Measurements from ENCODE around the gene COASY.
A peak's percentile ranks its signal among the peaks of the same experiment; 100 is the strongest.

COASY gene

DNA sequence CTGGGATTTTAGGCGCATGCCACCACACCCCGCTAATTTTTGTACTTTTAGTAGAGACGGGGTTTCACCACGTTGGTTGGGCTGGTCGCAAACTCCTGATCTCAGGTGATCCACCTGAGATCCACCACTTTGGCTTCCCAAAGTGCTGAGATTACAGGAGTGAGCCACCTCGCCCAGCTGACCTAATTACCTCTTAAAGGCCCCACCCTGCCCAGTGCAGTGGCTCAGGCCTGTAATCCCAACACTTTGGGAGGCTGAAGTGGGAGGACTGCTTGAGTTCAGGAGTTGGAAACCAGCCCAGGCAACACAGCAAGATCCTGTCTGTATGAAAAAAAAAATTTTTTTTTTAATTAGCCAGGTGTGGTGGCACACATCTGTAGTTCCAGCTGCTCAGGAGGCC is 2.9 kb upstream of the COASY start:
- no peak overlapping the region for H3K27ac ChIP-seq (ENCODE audit: low read length)
- H3K9ac ChIP-seq (ENCODE audit: low read depth, low read length): no peak overlapping the region
- H3K4me3 ChIP-seq (ENCODE audit: low read length): no peak overlapping the region
- H3K27me3 ChIP-seq (ENCODE audit: insufficient read depth, low read length): no peaks in the 10 kb centered on the region
- peaks cover 7% of the 10 kb centered on the region; the same call in 1 of the 2 replicates for H3K4me1 ChIP-seq (ENCODE audit: insufficient read depth, low read length)
- H3K36me3 ChIP-seq (ENCODE audit: insufficient read depth, low read depth, low read length): 0 out of 2 replicates have a peak, but pooled peaks cover 5% of the 10 kb centered on the region
- no peaks in the 10 kb centered on the region for H3K9me3 ChIP-seq (ENCODE audit: insufficient read depth, low read depth, low read length)

DNA sequence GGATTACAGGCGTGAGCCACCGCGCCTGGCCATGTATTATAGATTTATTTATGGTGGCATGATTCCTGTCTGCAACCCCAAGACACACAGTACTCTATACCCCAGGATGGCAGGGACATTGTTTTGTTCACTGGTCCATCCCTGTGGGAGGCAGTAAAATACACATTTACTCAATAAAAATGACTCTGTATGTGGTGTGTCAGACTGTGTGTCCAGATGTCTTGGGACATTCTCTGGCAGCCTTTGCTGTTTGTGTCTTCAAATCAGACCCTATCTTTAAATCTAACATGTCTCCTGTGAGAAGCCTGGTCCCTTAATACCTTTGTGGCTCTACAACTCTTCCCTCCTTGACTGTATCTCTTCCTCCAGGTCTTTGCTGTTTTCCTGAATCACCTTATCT is 1.7 kb upstream of the COASY start:
- Histone ChIP-seq H3K4me1 (ENCODE audit: insufficient read depth, low read length) (peaks cover 7% of the 10 kb centered on the region; the same call in 1 of the 2 replicates), H3K27me3 (ENCODE audit: insufficient read depth, low read length) (no peaks in the 10 kb centered on the region), H3K27ac (ENCODE audit: low read length) (no peak overlapping the region), H3K4me3 (ENCODE audit: low read length) (no peak overlapping the region), H3K9me3 (ENCODE audit: insufficient read depth, low read depth, low read length) (no peaks in the 10 kb centered on the region), H3K36me3 (ENCODE audit: insufficient read depth, low read depth, low read length) (peaks cover 16% of the 10 kb centered on the region), H3K9ac (ENCODE audit: low read depth, low read length) (no peak overlapping the region)

DNA sequence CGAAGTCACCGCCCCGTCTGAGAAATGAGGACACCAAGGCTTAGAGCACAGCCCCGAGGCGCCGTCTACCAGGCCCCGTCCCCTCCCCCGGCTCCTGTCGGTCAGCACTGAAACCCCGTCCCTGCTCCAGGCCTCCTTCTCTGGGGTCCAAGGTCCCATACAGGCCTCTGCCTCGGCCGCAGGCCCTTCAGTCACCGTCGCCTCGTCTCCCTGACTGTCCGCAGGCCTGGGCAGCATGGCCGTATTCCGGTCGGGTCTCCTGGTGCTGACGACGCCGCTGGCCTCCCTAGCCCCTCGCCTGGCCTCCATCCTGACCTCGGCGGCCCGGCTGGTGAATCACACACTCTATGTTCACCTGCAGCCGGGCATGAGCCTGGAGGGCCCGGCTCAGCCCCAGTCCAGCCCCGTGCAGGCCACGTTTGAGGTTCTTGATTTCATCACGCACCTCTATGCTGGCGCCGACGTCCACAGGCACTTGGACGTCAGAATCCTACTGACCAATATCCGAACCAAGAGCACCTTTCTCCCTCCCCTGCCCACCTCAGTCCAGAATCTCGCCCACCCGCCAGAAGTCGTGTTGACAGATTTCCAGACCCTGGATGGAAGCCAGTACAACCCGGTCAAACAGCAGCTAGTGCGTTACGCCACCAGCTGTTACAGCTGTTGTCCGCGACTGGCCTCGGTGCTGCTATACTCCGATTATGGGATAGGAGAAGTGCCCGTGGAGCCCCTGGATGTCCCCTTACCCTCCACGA is 617 bp downstream of the COASY start:
- peak overlapping the region; percentile 89 for H3K9ac ChIP-seq (ENCODE audit: low read depth, low read length)
- no peaks in the 10 kb centered on the region for H3K27me3 ChIP-seq (ENCODE audit: insufficient read depth, low read length)
- no peaks in the 10 kb centered on the region for H3K9me3 ChIP-seq (ENCODE audit: insufficient read depth, low read depth, low read length)
- peaks cover 28% of the 10 kb centered on the region for H3K36me3 ChIP-seq (ENCODE audit: insufficient read depth, low read depth, low read length)
- no peak overlapping the region for H3K27ac ChIP-seq (ENCODE audit: low read length)
- H3K4me1 ChIP-seq (ENCODE audit: insufficient read depth, low read length): peaks cover 7% of the 10 kb centered on the region; the same call in 1 of the 2 replicates
- peak overlapping the region; percentile 79 for H3K4me3 ChIP-seq (ENCODE audit: low read length)

DNA sequence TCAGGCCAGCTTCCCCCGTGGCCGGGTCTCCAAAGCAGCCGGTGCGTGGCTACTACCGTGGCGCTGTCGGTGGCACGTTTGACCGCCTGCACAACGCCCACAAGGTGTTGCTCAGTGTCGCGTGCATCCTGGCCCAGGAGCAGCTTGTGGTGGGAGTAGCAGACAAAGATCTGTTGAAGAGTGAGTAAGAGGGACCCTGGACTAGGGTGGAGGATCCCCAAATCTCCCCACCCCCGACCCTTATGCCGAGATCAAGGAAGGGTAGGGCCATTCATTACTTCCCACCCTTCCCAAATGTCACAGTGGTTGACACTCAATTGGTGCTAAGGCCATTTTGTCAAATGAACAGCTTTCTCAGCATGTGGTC is 1.2 kb downstream of the COASY start:
- H3K9me3 ChIP-seq (ENCODE audit: insufficient read depth, low read depth, low read length): no peaks in the 10 kb centered on the region
- H3K27me3 ChIP-seq (ENCODE audit: insufficient read depth, low read length): no peaks in the 10 kb centered on the region
- peaks cover 28% of the 10 kb centered on the region for H3K36me3 ChIP-seq (ENCODE audit: insufficient read depth, low read depth, low read length)
- H3K4me3 ChIP-seq (ENCODE audit: low read length): peak overlapping the region; percentile 79
- peaks cover 7% of the 10 kb centered on the region; the same call in 1 of the 2 replicates for H3K4me1 ChIP-seq (ENCODE audit: insufficient read depth, low read length)
- H3K9ac ChIP-seq (ENCODE audit: low read depth, low read length): peak overlapping the region; percentile 89; the same call in 1 of the 2 replicates
- H3K27ac ChIP-seq (ENCODE audit: low read length): no peak overlapping the region

DNA sequence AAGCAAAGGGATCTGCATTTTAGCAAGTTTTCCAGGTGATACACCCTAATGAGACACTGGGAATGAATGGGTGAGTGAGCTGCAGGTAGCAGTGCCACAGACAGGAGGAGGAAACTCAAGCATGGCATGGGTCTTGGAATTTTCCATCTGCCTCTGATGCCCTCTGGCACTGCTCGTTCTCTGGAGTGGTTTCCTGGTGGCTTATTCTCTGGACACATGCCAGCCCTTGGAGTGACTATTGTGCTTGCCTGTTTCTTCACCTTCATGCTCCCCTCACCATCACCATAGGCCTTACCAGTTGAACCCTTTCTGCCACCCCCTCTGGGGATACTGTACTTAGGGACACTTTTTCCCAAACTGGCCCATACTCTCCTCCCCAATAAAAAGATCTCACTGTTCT is 1.6 kb downstream of the COASY start:
- Histone ChIP-seq H3K9ac (ENCODE audit: low read depth, low read length) (no peak overlapping the region), H3K4me3 (ENCODE audit: low read length) (peak overlapping the region; percentile 79; the same call in 1 of the 2 replicates), H3K36me3 (ENCODE audit: insufficient read depth, low read depth, low read length) (peaks cover 32% of the 10 kb centered on the region), H3K4me1 (ENCODE audit: insufficient read depth, low read length) (peaks cover 7% of the 10 kb centered on the region; the same call in 1 of the 2 replicates), H3K27me3 (ENCODE audit: insufficient read depth, low read length) (no peaks in the 10 kb centered on the region), H3K9me3 (ENCODE audit: insufficient read depth, low read depth, low read length) (no peaks in the 10 kb centered on the region), H3K27ac (ENCODE audit: low read length) (no peak overlapping the region)

DNA sequence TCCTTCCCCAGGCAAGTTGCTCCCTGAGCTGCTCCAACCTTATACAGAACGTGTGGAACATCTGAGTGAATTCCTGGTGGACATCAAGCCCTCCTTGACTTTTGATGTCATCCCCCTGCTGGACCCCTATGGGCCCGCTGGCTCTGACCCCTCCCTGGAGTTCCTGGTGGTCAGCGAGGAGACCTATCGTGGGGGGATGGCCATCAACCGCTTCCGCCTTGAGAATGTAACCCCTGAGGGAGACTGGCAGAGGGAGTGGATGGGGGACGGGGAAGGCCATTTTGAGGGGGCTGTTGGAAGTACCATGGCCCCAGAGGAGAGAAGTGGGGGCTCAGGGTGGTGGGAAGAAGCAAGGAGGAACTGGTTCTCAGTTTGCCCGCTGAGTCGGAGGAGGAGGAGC is 2.0 kb downstream of the COASY start:
- no peaks in the 10 kb centered on the region for H3K9me3 ChIP-seq (ENCODE audit: insufficient read depth, low read depth, low read length)

DNA sequence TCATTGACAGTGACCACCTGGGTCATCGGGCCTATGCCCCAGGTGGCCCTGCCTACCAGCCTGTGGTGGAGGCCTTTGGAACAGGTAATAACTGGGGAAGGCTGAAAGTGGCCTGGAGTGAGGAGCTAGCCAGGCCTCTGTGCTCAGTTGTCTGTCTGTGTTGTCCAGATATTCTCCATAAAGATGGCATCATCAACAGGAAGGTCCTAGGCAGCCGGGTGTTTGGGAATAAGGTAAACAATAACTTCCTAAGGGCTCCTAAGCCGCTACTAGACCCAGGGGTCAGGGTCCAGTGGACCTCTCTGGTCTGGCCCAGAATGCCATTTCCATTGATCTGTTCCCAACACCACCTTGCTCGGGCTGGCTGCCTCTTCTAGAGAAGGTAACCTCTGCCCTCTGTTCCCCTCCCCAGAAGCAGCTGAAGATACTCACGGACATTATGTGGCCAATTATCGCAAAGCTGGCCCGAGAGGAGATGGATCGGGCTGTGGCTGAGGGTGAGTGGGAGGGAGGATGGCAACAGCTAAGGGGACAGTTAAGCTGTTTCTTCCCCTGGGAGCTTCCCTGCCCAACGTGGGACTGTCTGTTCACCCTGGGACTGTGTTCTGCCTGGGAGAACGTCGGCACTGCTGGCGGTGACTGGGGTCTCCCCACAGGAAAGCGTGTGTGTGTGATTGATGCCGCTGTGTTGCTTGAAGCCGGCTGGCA is 3.0 kb downstream of the COASY start:
- Histone ChIP-seq H3K27me3 (ENCODE audit: insufficient read depth, low read length) (no peaks in the 10 kb centered on the region), H3K4me1 (ENCODE audit: insufficient read depth, low read length) (peaks cover 7% of the 10 kb centered on the region; the same call in 1 of the 2 replicates), H3K27ac (ENCODE audit: low read length) (no peak overlapping the region), H3K9ac (ENCODE audit: low read depth, low read length) (no peak overlapping the region), H3K9me3 (ENCODE audit: insufficient read depth, low read depth, low read length) (no peaks in the 10 kb centered on the region), H3K4me3 (ENCODE audit: low read length) (no peak overlapping the region), H3K36me3 (ENCODE audit: insufficient read depth, low read depth, low read length) (peaks cover 46% of the 10 kb centered on the region)

More for the DNA sequence above, 2.0 kb downstream of the COASY start:
- peaks cover 7% of the 10 kb centered on the region; the same call in 1 of the 2 replicates for H3K4me1 ChIP-seq (ENCODE audit: insufficient read depth, low read length)
- no peak overlapping the region for H3K4me3 ChIP-seq (ENCODE audit: low read length)
- no peak overlapping the region for H3K9ac ChIP-seq (ENCODE audit: low read depth, low read length)
- peaks cover 35% of the 10 kb centered on the region for H3K36me3 ChIP-seq (ENCODE audit: insufficient read depth, low read depth, low read length)
- no peaks in the 10 kb centered on the region for H3K27me3 ChIP-seq (ENCODE audit: insufficient read depth, low read length)
- no peak overlapping the region for H3K27ac ChIP-seq (ENCODE audit: low read length)

DNA sequence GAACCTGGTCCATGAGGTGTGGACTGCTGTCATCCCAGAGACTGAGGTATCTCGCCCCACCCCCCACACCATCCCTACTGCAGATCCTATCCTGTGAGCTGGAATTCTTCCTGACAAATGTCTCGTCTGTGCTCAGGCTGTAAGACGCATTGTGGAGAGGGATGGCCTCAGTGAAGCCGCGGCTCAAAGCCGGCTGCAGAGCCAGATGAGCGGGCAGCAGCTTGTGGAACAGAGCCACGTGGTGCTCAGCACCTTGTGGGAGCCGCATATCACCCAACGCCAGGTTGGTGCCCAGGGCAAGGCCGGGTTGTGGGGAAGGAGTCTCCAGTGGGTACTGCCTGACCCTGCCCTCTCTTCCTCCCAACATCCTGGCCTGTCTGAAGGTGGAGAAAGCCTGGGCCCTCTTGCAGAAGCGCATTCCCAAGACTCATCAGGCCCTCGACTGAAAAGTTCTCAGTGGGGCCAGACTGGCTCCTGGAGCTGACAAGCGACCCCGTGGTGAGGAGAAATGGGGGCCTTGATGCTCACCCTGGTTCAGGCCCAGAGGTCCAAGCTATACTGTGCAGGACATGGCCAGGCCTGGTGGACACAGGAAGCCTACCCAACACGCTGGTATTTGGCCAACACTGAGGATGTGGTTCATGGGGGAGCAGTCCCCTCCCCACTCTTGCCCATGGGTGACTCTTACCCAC is 3.7 kb downstream of the COASY start:
- Histone ChIP-seq H3K36me3 (ENCODE audit: insufficient read depth, low read depth, low read length) (peaks cover 52% of the 10 kb centered on the region), H3K27ac (ENCODE audit: low read length) (no peak overlapping the region), H3K27me3 (ENCODE audit: insufficient read depth, low read length) (no peaks in the 10 kb centered on the region), H3K4me3 (ENCODE audit: low read length) (no peak overlapping the region), H3K4me1 (ENCODE audit: insufficient read depth, low read length) (peaks cover 7% of the 10 kb centered on the region; the same call in 1 of the 2 replicates), H3K9me3 (ENCODE audit: insufficient read depth, low read depth, low read length) (no peaks in the 10 kb centered on the region), H3K9ac (ENCODE audit: low read depth, low read length) (peak overlapping the region; percentile 86; the same call in 1 of the 2 replicates)

DNA sequence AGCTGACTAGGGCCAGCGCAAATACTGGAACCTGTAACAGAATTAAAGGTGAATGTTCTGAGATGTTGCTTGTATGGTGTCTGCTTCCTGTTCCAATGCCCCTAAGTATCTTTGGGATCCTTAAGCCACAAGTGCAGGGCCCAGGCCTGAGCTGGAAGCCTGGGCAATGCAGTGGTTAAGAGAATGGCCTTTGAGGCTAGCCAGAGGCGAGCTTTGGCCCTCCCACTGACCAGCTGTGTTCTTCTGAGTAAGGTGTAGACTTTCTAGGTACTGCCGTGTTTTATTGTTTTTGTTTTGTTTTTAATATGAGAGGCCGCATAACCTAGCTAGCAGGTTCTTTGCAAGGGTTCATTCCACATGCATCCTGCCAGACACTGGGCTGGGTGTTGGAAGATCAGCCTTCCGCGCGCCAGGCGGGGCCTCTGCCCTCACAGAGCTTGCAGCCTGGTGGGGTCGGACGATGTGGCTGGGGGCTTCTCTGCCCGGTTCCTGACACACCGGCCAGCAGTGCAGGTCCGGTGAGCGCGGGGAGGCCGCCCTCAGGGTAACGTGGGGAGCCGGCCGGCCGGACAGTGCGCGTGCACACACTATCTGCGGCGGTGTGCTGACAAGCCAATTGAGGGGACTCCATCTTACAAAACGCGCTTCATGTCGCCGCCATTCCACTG is 4.4 kb downstream of the COASY start:
- H3K36me3 ChIP-seq (ENCODE audit: insufficient read depth, low read depth, low read length): peaks cover 59% of the 10 kb centered on the region

DNA sequence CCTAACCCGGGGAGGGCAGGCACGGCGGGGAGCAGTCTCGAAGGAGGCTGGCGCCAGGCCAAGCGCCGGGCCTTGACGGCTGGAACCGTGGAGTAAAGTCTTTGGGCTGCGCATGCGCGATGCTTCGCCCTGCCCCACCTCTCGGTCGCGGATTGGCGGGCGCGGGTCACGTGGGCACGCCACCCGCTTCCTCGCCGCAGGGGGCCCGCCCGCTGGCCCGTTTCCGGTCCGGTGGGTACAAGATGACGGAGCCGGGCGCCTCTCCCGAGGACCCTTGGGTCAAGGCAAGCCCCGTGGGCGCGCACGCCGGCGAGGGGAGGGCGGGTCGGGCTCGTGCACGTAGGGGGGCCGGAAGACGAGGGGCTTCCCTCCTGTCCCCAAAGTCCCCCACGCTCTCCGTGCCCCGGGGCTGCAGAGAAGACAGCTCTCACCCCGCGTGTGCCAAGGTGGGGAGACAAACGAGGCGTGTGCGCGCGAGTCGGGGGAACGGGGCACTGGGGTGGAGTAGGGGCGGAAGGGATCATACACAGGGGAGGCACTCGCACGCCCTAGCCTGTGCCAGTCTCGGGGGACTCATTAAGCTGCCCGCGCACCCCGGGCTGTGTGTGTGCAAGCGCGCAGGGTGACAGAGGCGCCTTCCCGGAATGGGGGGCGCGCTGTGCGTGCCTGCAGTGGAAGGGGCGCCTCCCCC is 5.1 kb downstream of the COASY start, which contains the start of gene MLX:
Gene MLX (plus strand): TSS at position 218 of the 691 bp plus-strand sequence. CDS start 25 bp downstream, at position 243.
- Histone ChIP-seq H3K4me1 (ENCODE audit: insufficient read depth, low read length) (peaks cover 7% of the 10 kb centered on the region; the same call in 1 of the 2 replicates), H3K27me3 (ENCODE audit: insufficient read depth, low read length) (no peaks in the 10 kb centered on the region), H3K36me3 (ENCODE audit: insufficient read depth, low read depth, low read length) (peaks cover 66% of the 10 kb centered on the region), H3K27ac (ENCODE audit: low read length) (peak within 1 kb of the TSS; percentile 98), H3K9ac (ENCODE audit: low read depth, low read length) (peak within 1 kb of the TSS; percentile 89), H3K4me3 (ENCODE audit: low read length) (peak within 1 kb of the TSS; percentile 91), H3K9me3 (ENCODE audit: insufficient read depth, low read depth, low read length) (no peaks in the 10 kb centered on the region)

More for the DNA sequence above, 4.4 kb downstream of the COASY start:
- H3K9ac ChIP-seq (ENCODE audit: low read depth, low read length): peak overlapping the region; percentile 86; the same call in 1 of the 2 replicates
- H3K27me3 ChIP-seq (ENCODE audit: insufficient read depth, low read length): no peaks in the 10 kb centered on the region
- H3K27ac ChIP-seq (ENCODE audit: low read length): peak overlapping the region; percentile 98
- H3K9me3 ChIP-seq (ENCODE audit: insufficient read depth, low read depth, low read length): no peaks in the 10 kb centered on the region
- peaks cover 7% of the 10 kb centered on the region; the same call in 1 of the 2 replicates for H3K4me1 ChIP-seq (ENCODE audit: insufficient read depth, low read length)
- H3K4me3 ChIP-seq (ENCODE audit: low read length): peak overlapping the region; percentile 91
